ENCODE data around the gene SGTB. TPM values are rescaled to one million over a fixed set of nuclear protein-coding genes. Genes with fewer than 3 reads are reported as not detected.

Gene SGTB
- total RNA-seq, 2 donors from 2014 or later: 2.1 to 3.1 TPM

GRCh38 chr5:65620021-65620420, 101.9 kb downstream of the SGTB start:
- no peak for DNase-seq
- intact Hi-C loops (cut with DNase I, micrococcal nuclease): no loop called here
- ATAC-seq: no peak

Other genes starting within 250 kb of the SGTB start
- 1 to 10 TPM in 1 of 2 donors, under 1 TPM in 1; 0.46 to 1.3 TPM for gene ADAMTS6, start 240.2 kb downstream of the SGTB start, total RNA-seq
- 1 to 10 TPM; 5.2 to 7.8 TPM for gene CENPK, start 158.9 kb downstream of the SGTB start, total RNA-seq
- gene PPWD1, start 158.8 kb downstream of the SGTB start, total RNA-seq: 10 to 100 TPM; 23.9 to 29.2 TPM
- 1 to 10 TPM; 6.4 to 8.8 TPM for gene TRIM23, start 97.8 kb downstream of the SGTB start, total RNA-seq
- 1 to 10 TPM; 3.0 to 3.5 TPM for gene SHLD3, start 97.1 kb downstream of the SGTB start, total RNA-seq
- 10 to 100 TPM; 19.4 to 24.6 TPM for gene TRAPPC13, start 97.1 kb downstream of the SGTB start, total RNA-seq
- gene NLN, start 96 bp upstream of the SGTB start, total RNA-seq: 10 to 100 TPM; 15.5 to 25.1 TPM
- gene ERBIN, start 204.5 kb upstream of the SGTB start, total RNA-seq: 100 to 1,000 TPM in 1 of 2 donors, 10 to 100 TPM in 1; 98.1 to 136 TPM

All from left colon (tissue), 2 donors.